GM23338 (cell line): Measurements from ENCODE around the gene OPN1LW. TPM values are rescaled to one million over a fixed set of nuclear protein-coding genes. Genes with fewer than 3 reads are reported as not detected.

Source experiments
- ATAC-seq: fragments of 200-7000 bp; cut with Tn5 transposase; 3 replicates; pipeline ENCODE4 v1.9.1; 2020
- DNase-seq: peaks from one replicate; pipeline ENCODE4 v3.0.0-alpha.2; 2015; ENCODE audit warnings: low spot score
- H2AFZ ChIP-seq: fragments of 200-600 bp; sonication (generic); 2 replicates; pipeline ENCODE4 v1.8.0; 2016; ENCODE audit warnings: antibody characterized with exemption, mild to moderate bottlenecking, moderate library complexity
- H3F3A ChIP-seq: fragments of 200-600 bp; sonication (generic); replicated peaks from 2 replicates; pipeline ENCODE4 v1.8.0; 2017; ENCODE audit warnings: antibody characterized with exemption, mixed run types, low read depth
- H3K27ac ChIP-seq: fragments of 200-600 bp; sonication (generic); 2 replicates; pipeline ENCODE4 v1.6.1; 2016; ENCODE audit warnings: low read depth
- H3K27me3 ChIP-seq: fragments of 200-600 bp; sonication (generic); 2 replicates; pipeline ENCODE4 v1.8.0; 2016; ENCODE audit warnings: mild to moderate bottlenecking, mixed run types, moderate library complexity; ENCODE audit not compliant: insufficient read depth
- H3K36me3 ChIP-seq: fragments of 200-600 bp; sonication (generic); 2 replicates; pipeline ENCODE4 v1.8.0; 2016; ENCODE audit warnings: mild to moderate bottlenecking; ENCODE audit not compliant: insufficient read depth
- H3K4me1 ChIP-seq: fragments of 200-600 bp; sonication (generic); 2 replicates; pipeline ENCODE4 v1.8.0; 2016; ENCODE audit warnings: mild to moderate bottlenecking, moderate library complexity; ENCODE audit not compliant: insufficient read depth
- H3K4me2 ChIP-seq: fragments of 200-600 bp; sonication (generic); 2 replicates; pipeline ENCODE4 v1.7.1; 2017; ENCODE audit warnings: mixed run types
- H3K4me3 ChIP-seq: fragments of 200-600 bp; sonication (generic); 2 replicates; pipeline ENCODE4 v1.6.1; 2016; ENCODE audit warnings: mixed run types
- H3K79me2 ChIP-seq: fragments of 200-600 bp; sonication (generic); replicated peaks from 2 replicates; pipeline ENCODE4 v1.8.0; 2017; ENCODE audit warnings: mild to moderate bottlenecking; ENCODE audit not compliant: insufficient read depth
- H3K9me2 ChIP-seq: fragments of 200-600 bp; sonication (generic); 2 replicates; pipeline ENCODE4 v1.8.0; 2017; ENCODE audit not compliant: insufficient read depth
- H4K20me1 ChIP-seq: fragments of 200-600 bp; sonication (generic); replicated peaks from 2 replicates; pipeline ENCODE4 v1.8.0; 2017; ENCODE audit warnings: mild to moderate bottlenecking; ENCODE audit not compliant: insufficient read depth
- H3K27ac Mint-ChIP-seq: 2 replicates; pipeline ENCODE4 v1.8.0; 2020; ENCODE audit warnings: inconsistent platforms, mild to moderate bottlenecking, moderate library complexity, mixed read lengths
- H3K27me3 Mint-ChIP-seq: 3 replicates; pipeline ENCODE4 v1.8.0; 2022; ENCODE audit warnings: low read depth, mild to moderate bottlenecking, moderate library complexity, mixed read lengths, inconsistent platforms; ENCODE audit not compliant: insufficient read depth, poor library complexity
- H3K36me3 Mint-ChIP-seq: 3 replicates; pipeline ENCODE4 v1.8.0; 2021; ENCODE audit warnings: low read depth, mild to moderate bottlenecking, inconsistent platforms, moderate library complexity, mixed read lengths
- H3K4me1 Mint-ChIP-seq: 3 replicates; pipeline ENCODE4 v1.8.0; 2020; ENCODE audit warnings: mild to moderate bottlenecking, inconsistent platforms, mixed read lengths
- H3K4me3 Mint-ChIP-seq: 3 replicates; pipeline ENCODE4 v1.8.0; 2021; ENCODE audit warnings: moderate library complexity, mild to moderate bottlenecking, inconsistent platforms, mixed read lengths
- H3K9me3 Mint-ChIP-seq: 3 replicates; pipeline ENCODE4 v1.8.0; 2020; ENCODE audit warnings: moderate library complexity, mild to moderate bottlenecking, inconsistent platforms, mixed read lengths
- JUNB ChIP-seq: IDR thresholded peaks from one replicate; pipeline ENCODE4 v1.6.1; 2016; ENCODE audit warnings: antibody characterized with exemption; ENCODE audit not compliant: unreplicated experiment
- POLR2AphosphoS5 ChIP-seq: IDR thresholded peaks from 2 replicates; pipeline ENCODE4 v1.6.1; 2016; ENCODE audit warnings: antibody characterized with exemption, low read depth
- ZNF114 ChIP-seq: fragments of 250-450 bp; sonication (Bioruptor Pico); IDR thresholded peaks from 2 replicates; pipeline ENCODE4 v1.5.0; 2020; ENCODE audit warnings: mild to moderate bottlenecking, moderate library complexity
- ZNF331 ChIP-seq: fragments of 250-450 bp; sonication (Bioruptor Pico); IDR thresholded peaks from 2 replicates; pipeline ENCODE4 v1.5.0; 2020; ENCODE audit warnings: low read depth, mild to moderate bottlenecking, moderate library complexity
- polyA plus RNA-seq: library from polyadenylated mRNA; unstranded; fragments of >200 nt; fragmentation: Nextera tagmentation; extraction: Ambion mirVana; gene quantifications from 2 replicates; pipeline ENCODE4 v1.2.1, GENCODE V29; 2016
- total RNA-seq: library from RNA; depleted of rRNA; stranded (reverse); fragments of >200 nt; shearing (Covaris generic); gene quantifications from 2 replicates; pipeline ENCODE4 v1.2.3, GENCODE V29; 2014
- TF ChIP-seq, protein P1 (sequence below): fragments of 250-450 bp; sonication (Bioruptor Pico); IDR thresholded peaks from 2 replicates; pipeline ENCODE4 v1.5.0; 2020; ENCODE audit warnings: mild to moderate bottlenecking, moderate library complexity
- TF ChIP-seq, protein P2 (sequence below): IDR thresholded peaks from 2 replicates; pipeline ENCODE4 v1.6.1; 2016; ENCODE audit warnings: antibody characterized with exemption
- TF ChIP-seq, protein P3 (sequence below), 2 experiments: fragments of 200-600 bp in 1 of 2; sonication (generic) in 1 of 2; conservative IDR thresholded peaks; 2 replicates each; pipeline versions ENCODE4 v1.5.1 to v1.6.1; 2016 to 2017; ENCODE audit warnings: antibody characterized with exemption in 2 of 2, low read depth in 2 of 2, mild to moderate bottlenecking in 2 of 2, moderate library complexity in 1 of 2

The OPN1LW gene
- total and polyA plus RNA-seq, 2 experiments from 2014 or later: not detected

DNA sequence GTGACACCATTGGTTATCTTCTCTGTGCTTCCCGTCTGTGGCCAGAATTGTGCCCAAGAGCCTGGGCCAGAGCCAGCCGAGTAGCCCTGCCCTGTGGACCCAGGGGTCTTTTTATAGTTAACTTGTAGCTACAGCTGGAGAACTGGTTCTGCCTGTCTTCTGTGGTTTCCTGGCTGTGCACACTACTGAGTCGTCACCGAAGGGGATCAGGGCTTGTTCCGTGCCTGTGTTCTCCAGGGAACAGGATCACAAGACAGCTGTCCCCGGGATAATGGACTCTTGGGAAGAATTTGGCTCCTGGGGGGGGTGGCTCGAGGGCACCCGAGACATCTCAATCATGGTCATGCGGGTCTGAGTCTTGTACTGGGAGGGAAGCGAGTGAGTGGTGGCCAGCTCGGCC, 22.1 kb upstream of the OPN1LW start (continued):
- TF ChIP-seq, protein P1, sequence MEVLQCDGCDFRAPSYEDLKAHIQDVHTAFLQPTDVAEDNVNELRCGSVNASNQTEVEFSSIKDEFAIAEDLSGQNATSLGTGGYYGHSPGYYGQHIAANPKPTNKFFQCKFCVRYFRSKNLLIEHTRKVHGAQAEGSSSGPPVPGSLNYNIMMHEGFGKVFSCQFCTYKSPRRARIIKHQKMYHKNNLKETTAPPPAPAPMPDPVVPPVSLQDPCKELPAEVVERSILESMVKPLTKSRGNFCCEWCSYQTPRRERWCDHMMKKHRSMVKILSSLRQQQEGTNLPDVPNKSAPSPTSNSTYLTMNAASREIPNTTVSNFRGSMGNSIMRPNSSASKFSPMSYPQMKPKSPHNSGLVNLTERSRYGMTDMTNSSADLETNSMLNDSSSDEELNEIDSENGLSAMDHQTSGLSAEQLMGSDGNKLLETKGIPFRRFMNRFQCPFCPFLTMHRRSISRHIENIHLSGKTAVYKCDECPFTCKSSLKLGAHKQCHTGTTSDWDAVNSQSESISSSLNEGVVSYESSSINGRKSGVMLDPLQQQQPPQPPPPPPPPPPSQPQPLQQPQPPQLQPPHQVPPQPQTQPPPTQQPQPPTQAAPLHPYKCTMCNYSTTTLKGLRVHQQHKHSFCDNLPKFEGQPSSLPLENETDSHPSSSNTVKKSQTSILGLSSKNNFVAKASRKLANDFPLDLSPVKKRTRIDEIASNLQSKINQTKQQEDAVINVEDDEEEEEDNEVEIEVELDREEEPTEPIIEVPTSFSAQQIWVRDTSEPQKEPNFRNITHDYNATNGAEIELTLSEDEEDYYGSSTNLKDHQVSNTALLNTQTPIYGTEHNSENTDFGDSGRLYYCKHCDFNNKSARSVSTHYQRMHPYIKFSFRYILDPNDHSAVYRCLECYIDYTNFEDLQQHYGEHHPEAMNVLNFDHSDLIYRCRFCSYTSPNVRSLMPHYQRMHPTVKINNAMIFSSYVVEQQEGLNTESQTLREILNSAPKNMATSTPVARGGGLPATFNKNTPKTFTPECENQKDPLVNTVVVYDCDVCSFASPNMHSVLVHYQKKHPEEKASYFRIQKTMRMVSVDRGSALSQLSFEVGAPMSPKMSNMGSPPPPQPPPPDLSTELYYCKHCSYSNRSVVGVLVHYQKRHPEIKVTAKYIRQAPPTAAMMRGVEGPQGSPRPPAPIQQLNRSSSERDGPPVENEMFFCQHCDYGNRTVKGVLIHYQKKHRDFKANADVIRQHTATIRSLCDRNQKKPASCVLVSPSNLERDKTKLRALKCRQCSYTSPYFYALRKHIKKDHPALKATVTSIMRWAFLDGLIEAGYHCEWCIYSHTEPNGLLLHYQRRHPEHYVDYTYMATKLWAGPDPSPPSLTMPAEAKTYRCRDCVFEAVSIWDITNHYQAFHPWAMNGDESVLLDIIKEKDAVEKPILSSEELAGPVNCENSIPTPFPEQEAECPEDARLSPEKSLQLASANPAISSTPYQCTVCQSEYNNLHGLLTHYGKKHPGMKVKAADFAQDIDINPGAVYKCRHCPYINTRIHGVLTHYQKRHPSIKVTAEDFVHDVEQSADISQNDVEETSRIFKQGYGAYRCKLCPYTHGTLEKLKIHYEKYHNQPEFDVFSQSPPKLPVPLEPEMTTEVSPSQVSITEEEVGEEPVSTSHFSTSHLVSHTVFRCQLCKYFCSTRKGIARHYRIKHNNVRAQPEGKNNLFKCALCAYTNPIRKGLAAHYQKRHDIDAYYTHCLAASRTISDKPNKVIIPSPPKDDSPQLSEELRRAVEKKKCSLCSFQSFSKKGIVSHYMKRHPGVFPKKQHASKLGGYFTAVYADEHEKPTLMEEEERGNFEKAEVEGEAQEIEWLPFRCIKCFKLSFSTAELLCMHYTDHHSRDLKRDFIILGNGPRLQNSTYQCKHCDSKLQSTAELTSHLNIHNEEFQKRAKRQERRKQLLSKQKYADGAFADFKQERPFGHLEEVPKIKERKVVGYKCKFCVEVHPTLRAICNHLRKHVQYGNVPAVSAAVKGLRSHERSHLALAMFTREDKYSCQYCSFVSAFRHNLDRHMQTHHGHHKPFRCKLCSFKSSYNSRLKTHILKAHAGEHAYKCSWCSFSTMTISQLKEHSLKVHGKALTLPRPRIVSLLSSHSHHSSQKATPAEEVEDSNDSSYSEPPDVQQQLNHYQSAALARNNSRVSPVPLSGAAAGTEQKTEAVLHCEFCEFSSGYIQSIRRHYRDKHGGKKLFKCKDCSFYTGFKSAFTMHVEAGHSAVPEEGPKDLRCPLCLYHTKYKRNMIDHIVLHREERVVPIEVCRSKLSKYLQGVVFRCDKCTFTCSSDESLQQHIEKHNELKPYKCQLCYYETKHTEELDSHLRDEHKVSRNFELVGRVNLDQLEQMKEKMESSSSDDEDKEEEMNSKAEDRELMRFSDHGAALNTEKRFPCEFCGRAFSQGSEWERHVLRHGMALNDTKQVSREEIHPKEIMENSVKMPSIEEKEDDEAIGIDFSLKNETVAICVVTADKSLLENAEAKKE (CRISPR knock-in tag): no peak
- no peak for TF ChIP-seq ZNF331

DNA sequence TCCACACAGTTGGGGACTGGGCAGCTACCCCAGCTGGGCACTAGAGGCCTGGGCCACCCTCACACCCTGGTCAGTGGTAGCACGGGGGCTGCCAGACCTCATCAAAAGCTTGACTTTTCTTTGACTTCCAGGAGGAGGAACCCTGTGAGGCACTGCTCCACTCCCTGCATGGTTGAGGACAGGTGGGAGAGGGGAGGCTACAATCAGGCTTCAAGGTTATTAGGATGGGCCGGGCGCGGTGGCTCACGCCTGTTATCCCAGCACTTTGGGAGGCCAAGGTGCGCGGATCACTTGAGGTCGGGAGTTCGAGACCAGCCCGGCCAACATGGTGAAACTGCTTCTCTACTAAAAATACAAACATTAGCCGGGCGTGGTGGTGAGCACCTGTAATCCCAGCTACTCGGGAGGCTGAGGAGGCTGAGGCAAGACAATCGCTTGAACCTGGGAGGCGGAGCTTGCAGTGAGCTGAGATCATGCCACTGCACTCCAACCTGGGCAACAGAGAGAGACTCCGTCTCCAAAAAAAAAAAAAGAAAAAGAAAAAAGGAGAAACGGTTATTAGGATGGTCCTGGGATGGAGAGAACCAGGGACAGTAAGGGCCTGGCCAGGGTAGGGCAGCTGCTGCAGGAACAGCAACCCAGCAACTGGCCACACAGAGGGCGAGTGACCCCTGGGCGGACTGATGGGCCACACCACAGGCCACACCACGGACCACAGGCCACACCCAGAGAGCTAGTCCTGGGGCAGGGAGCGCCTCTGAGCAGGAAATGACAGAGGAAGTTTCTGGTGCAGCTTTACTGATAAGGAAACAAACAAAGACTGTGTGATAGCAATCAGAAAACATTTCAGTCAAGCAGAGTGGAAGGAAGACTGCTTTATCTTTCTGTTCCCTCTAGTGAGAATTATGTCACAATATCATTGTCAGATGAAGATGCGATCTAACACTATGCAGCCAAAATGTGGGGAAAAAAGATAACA, 20.5 kb upstream of the OPN1LW start:
- Histone ChIP-seq H3K9me2 (no peaks in the 10 kb centered on the region), H4K20me1 (no peaks in the 10 kb centered on the region), H2AFZ (no peak overlapping the region), H3K79me2 (no peaks in the 10 kb centered on the region), H3F3A (no peaks in the 10 kb centered on the region), H3K36me3 (no peaks in the 10 kb centered on the region), H3K27ac (no peak overlapping the region), H3K4me2 (no peak overlapping the region), H3K4me3 (no peak overlapping the region), H3K4me1 (no peaks in the 10 kb centered on the region), H3K27me3 (no peaks in the 10 kb centered on the region)
- H3K27me3 Mint-ChIP-seq: peaks cover 3% of the 10 kb centered on the region
- TF ChIP-seq, protein P2, sequence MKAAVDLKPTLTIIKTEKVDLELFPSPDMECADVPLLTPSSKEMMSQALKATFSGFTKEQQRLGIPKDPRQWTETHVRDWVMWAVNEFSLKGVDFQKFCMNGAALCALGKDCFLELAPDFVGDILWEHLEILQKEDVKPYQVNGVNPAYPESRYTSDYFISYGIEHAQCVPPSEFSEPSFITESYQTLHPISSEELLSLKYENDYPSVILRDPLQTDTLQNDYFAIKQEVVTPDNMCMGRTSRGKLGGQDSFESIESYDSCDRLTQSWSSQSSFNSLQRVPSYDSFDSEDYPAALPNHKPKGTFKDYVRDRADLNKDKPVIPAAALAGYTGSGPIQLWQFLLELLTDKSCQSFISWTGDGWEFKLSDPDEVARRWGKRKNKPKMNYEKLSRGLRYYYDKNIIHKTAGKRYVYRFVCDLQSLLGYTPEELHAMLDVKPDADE: no peak
- TF ChIP-seq ZNF114 (CRISPR knock-in tag): no peak
- TF ChIP-seq, protein P3, sequence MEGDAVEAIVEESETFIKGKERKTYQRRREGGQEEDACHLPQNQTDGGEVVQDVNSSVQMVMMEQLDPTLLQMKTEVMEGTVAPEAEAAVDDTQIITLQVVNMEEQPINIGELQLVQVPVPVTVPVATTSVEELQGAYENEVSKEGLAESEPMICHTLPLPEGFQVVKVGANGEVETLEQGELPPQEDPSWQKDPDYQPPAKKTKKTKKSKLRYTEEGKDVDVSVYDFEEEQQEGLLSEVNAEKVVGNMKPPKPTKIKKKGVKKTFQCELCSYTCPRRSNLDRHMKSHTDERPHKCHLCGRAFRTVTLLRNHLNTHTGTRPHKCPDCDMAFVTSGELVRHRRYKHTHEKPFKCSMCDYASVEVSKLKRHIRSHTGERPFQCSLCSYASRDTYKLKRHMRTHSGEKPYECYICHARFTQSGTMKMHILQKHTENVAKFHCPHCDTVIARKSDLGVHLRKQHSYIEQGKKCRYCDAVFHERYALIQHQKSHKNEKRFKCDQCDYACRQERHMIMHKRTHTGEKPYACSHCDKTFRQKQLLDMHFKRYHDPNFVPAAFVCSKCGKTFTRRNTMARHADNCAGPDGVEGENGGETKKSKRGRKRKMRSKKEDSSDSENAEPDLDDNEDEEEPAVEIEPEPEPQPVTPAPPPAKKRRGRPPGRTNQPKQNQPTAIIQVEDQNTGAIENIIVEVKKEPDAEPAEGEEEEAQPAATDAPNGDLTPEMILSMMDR (conservative IDR thresholded peaks at IDR 0.05; ENCODE audit: low read depth in 2 of 2): no peak
- no peak for TF ChIP-seq POLR2AphosphoS5
- no peak for TF ChIP-seq JUNB
- ATAC-seq (no peak), DNase-seq (no peak)
- no peak overlapping the region for H3K4me3 Mint-ChIP-seq
- no peak overlapping the region for H3K27ac Mint-ChIP-seq
- no peaks in the 10 kb centered on the region for H3K4me1 Mint-ChIP-seq
- H3K36me3 Mint-ChIP-seq: no peaks in the 10 kb centered on the region
- H3K9me3 Mint-ChIP-seq: no peaks in the 10 kb centered on the region
